Peyer's patch (tissue), 4 donors: ENCODE results near the gene DNAL4.

Source experiments
- POLR2A ChIP-seq, 2 donors: fragments of 450-650 bp; IDR thresholded peaks; one replicate each; pipeline ENCODE4 v1.5.1; 2017; ENCODE audit warnings: antibody characterized with exemption in 2 of 2, mild to moderate bottlenecking in 2 of 2, moderate library complexity in 2 of 2
- TF ChIP-seq, protein P1 (sequence below), 6 experiments: fragments of 450-650 bp in 4 of 6; fragments of 200-600 bp in 2 of 6; sonication (generic) in 1 of 6; IDR thresholded peaks; one replicate each; pipeline ENCODE4 v1.5.1; 2017 to 2019; ENCODE audit warnings: antibody characterized with exemption in 6 of 6, mild to moderate bottlenecking in 3 of 6, moderate library complexity in 1 of 6

GRCh38 chr22:38823076-38823475 is 29.1 kb upstream of the DNAL4 start:
- TF ChIP-seq, protein P1, sequence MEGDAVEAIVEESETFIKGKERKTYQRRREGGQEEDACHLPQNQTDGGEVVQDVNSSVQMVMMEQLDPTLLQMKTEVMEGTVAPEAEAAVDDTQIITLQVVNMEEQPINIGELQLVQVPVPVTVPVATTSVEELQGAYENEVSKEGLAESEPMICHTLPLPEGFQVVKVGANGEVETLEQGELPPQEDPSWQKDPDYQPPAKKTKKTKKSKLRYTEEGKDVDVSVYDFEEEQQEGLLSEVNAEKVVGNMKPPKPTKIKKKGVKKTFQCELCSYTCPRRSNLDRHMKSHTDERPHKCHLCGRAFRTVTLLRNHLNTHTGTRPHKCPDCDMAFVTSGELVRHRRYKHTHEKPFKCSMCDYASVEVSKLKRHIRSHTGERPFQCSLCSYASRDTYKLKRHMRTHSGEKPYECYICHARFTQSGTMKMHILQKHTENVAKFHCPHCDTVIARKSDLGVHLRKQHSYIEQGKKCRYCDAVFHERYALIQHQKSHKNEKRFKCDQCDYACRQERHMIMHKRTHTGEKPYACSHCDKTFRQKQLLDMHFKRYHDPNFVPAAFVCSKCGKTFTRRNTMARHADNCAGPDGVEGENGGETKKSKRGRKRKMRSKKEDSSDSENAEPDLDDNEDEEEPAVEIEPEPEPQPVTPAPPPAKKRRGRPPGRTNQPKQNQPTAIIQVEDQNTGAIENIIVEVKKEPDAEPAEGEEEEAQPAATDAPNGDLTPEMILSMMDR (IDR thresholded peaks at IDR 0.05): no peak
- TF ChIP-seq POLR2A (IDR thresholded peaks at IDR 0.05): no peak
